ENCODE measurements around the gene DRC1.
A peak's percentile ranks its signal among the peaks of the same experiment; 100 is the strongest.

The DRC1 gene

GRCh38 chr2:26483957-26484565 lies 82.3 kb downstream of the DRC1 start:
- TF ChIP-seq CTCF (IDR thresholded peaks at IDR 0.05; ENCODE audit: low read depth, low read length): no peak
- DNase-seq: no peak
- H3K9me3 ChIP-seq (ENCODE audit: severe bottlenecking): no peaks in the 10 kb centered on the region

GRCh38 chr2:26484579-26484978 lies 82.9 kb downstream of the DRC1 start:
- H3K9me3 ChIP-seq (ENCODE audit: severe bottlenecking): no peaks in the 10 kb centered on the region
- H3K36me3 ChIP-seq: no peaks in the 10 kb centered on the region
- H3K27ac ChIP-seq: no peak overlapping the region
- no peak overlapping the region for H3K4me3 ChIP-seq (ENCODE audit: low read depth, low read length)
- no peak for TF ChIP-seq CTCF (IDR thresholded peaks at IDR 0.05; ENCODE audit: low read depth, low read length)
- DNase-seq: no peak
- no peaks in the 10 kb centered on the region for H3K27me3 ChIP-seq (ENCODE audit: insufficient read depth, low read depth, severe bottlenecking)

More at GRCh38 chr2:26483957-26484565, 82.3 kb downstream of the DRC1 start:
- Histone ChIP-seq H3K4me3 (ENCODE audit: low read depth, low read length) (no peak overlapping the region), H3K36me3 (no peaks in the 10 kb centered on the region), H3K27ac (no peak overlapping the region), H3K27me3 (ENCODE audit: insufficient read depth, low read depth, severe bottlenecking) (no peaks in the 10 kb centered on the region)

GRCh38 chr2:26485099-26485498 lies 83.4 kb downstream of the DRC1 start:
- no peaks in the 10 kb centered on the region for H3K36me3 ChIP-seq
- DNase-seq: no peak
- H3K9me3 ChIP-seq (ENCODE audit: severe bottlenecking): no peaks in the 10 kb centered on the region
- no peaks in the 10 kb centered on the region for H3K27me3 ChIP-seq (ENCODE audit: insufficient read depth, low read depth, severe bottlenecking)
- no peak for TF ChIP-seq CTCF (IDR thresholded peaks at IDR 0.05; ENCODE audit: low read depth, low read length)
- peak overlapping the region; percentile 18; the same call in 1 of the 2 replicates for H3K27ac ChIP-seq
- no peak overlapping the region for H3K4me3 ChIP-seq (ENCODE audit: low read depth, low read length)

GRCh38 chr2:26485725-26486418 lies 84.2 kb downstream of the DRC1 start:
- no peak for TF ChIP-seq CTCF (IDR thresholded peaks at IDR 0.05; ENCODE audit: low read depth, low read length)
- DNase-seq: peak; percentile 76
- H3K27me3 ChIP-seq (ENCODE audit: insufficient read depth, low read depth, severe bottlenecking): no peaks in the 10 kb centered on the region
- H3K4me3 ChIP-seq (ENCODE audit: low read depth, low read length): no peak overlapping the region
- H3K36me3 ChIP-seq: no peaks in the 10 kb centered on the region
- peak overlapping the region; percentile 18; the same call in 1 of the 2 replicates for H3K27ac ChIP-seq
- no peaks in the 10 kb centered on the region for H3K9me3 ChIP-seq (ENCODE audit: severe bottlenecking)

GRCh38 chr2:26486789-26487188 lies 85.1 kb downstream of the DRC1 start:
- Histone ChIP-seq H3K36me3 (no peaks in the 10 kb centered on the region), H3K27me3 (ENCODE audit: insufficient read depth, low read depth, severe bottlenecking) (no peaks in the 10 kb centered on the region), H3K9me3 (ENCODE audit: severe bottlenecking) (no peaks in the 10 kb centered on the region), H3K27ac (no peak overlapping the region), H3K4me3 (ENCODE audit: low read depth, low read length) (no peak overlapping the region)
- no peak for DNase-seq
- TF ChIP-seq CTCF (IDR thresholded peaks at IDR 0.05; ENCODE audit: low read depth, low read length): no peak
